Fibroblast of lung (primary cell): ENCODE measurements around the gene COL8A2.

Source experiments
- EZH2 ChIP-seq: IDR thresholded peaks from 2 replicates; pipeline ENCODE4 v1.5.1; 2012; ENCODE audit warnings: low read length, control low read depth, mild to moderate bottlenecking; ENCODE audit errors: missing control alignments
- TF ChIP-seq, protein P1 (sequence below), 2 donors: IDR thresholded peaks in 1 of 2; conservative IDR thresholded peaks in 1 of 2; 1 replicate in 1 of 2; 2 replicates in 1 of 2; pipeline ENCODE4 v1.5.1; 2011 to 2012; ENCODE audit warnings: low read length in 2 of 2, control low read depth in 1 of 2, inconsistent platforms in 1 of 2, low read depth in 1 of 2, mild to moderate bottlenecking in 1 of 2

- TF ChIP-seq, protein P1, sequence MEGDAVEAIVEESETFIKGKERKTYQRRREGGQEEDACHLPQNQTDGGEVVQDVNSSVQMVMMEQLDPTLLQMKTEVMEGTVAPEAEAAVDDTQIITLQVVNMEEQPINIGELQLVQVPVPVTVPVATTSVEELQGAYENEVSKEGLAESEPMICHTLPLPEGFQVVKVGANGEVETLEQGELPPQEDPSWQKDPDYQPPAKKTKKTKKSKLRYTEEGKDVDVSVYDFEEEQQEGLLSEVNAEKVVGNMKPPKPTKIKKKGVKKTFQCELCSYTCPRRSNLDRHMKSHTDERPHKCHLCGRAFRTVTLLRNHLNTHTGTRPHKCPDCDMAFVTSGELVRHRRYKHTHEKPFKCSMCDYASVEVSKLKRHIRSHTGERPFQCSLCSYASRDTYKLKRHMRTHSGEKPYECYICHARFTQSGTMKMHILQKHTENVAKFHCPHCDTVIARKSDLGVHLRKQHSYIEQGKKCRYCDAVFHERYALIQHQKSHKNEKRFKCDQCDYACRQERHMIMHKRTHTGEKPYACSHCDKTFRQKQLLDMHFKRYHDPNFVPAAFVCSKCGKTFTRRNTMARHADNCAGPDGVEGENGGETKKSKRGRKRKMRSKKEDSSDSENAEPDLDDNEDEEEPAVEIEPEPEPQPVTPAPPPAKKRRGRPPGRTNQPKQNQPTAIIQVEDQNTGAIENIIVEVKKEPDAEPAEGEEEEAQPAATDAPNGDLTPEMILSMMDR (conservative IDR thresholded peaks at IDR 0.05 in 1 of 2, IDR thresholded peaks at IDR 0.05 in 1 of 2; ENCODE audit: low read depth in 1 of 2, low read length in 2 of 2), result no peak
- TF ChIP-seq EZH2, result no peak
Measured at GRCh38 chr1:36119456-36119855, 5.6 kb downstream of the COL8A2 start.
